K562 (cell line): ENCODE results near the gene ZBTB32. TPM values are rescaled to one million over a fixed set of nuclear protein-coding genes. Genes with fewer than 3 reads are reported as not detected.

Experiments
- FOXJ3 ChIP-seq: sonication (generic); formaldehyde crosslinking; IDR thresholded peaks from 2 replicates; pipeline ENCODE4 v1.4.0; 2020; ENCODE audit warnings: mild to moderate bottlenecking, missing genetic modification reagents
- FOXP4 ChIP-seq: sonication (generic); formaldehyde crosslinking; IDR thresholded peaks from 2 replicates; pipeline ENCODE4 v1.8.0; 2022; ENCODE audit warnings: mild to moderate bottlenecking, missing genetic modification reagents, borderline replicate concordance
- HCFC1 ChIP-seq: IDR thresholded peaks from 2 replicates; pipeline ENCODE4 v1.6.1; 2012; ENCODE audit warnings: low read depth, low read length, improper control_type of control experiment
- HMGXB4 ChIP-seq: sonication (generic); formaldehyde crosslinking; IDR thresholded peaks from 2 replicates; pipeline ENCODE4 v1.8.1; 2023; ENCODE audit warnings: mild to moderate bottlenecking, missing genetic modification reagents
- MCM3 ChIP-seq: fragments of 450-650 bp; IDR thresholded peaks from 2 replicates; pipeline ENCODE4 v1.6.1; 2016
- PBX2 ChIP-seq, 2 experiments: IDR thresholded peaks in 1 of 2; conservative IDR thresholded peaks in 1 of 2; 2 replicates each; pipeline ENCODE4 v1.6.1; 2016; ENCODE audit warnings: low read depth in 2 of 2, mild to moderate bottlenecking in 1 of 2, missing compliant biosample characterization in 1 of 2, missing genetic modification characterization in 1 of 2, moderate library complexity in 1 of 2
- RBM25 ChIP-seq: fragments of 200-400 bp; formaldehyde crosslinking; IDR thresholded peaks from 2 replicates; pipeline ENCODE4 v1.6.1; 2018; ENCODE audit warnings: low read length, low read depth, moderate library complexity; ENCODE audit not compliant: severe bottlenecking
- TRIM24 ChIP-seq, 2 experiments: fragments of 450-650 bp; IDR thresholded peaks; 2 replicates each; pipeline ENCODE4 v1.6.1; 2016
- ZFP30 ChIP-seq: fragments of 250-450 bp; sonication (Bioruptor Pico); IDR thresholded peaks from 2 replicates; pipeline ENCODE4 v1.8.0; 2022; ENCODE audit warnings: moderate library complexity, mild to moderate bottlenecking, inconsistent platforms, borderline replicate concordance
- ZNF212 ChIP-seq: fragments of 450-650 bp; formaldehyde crosslinking; IDR thresholded peaks from 2 replicates; pipeline ENCODE4 v1.4.0; 2020; ENCODE audit warnings: mild to moderate bottlenecking
- polyA plus RNA-seq, 8 experiments: library from polyadenylated mRNA; depleted of rRNA in 4 of 8; stranded (reverse) in 5 of 8; unstranded in 3 of 8; fragments of >200 nt; fragmentation: Nextera tagmentation in 2 of 8; fragmentation: Illumina TruSeq in 1 of 8; extraction: Ambion mirVana in 2 of 8; extraction: Trizol in 1 of 8; gene quantifications; 2 replicates each; pipeline versions ENCODE4 v1.2.1 to v1.2.3, GENCODE V29; 2011 to 2014; ENCODE audit warnings: inconsistent platforms in 1 of 8, missing spikeins in 1 of 8
- total RNA-seq, 7 experiments: library from RNA; depleted of rRNA in 6 of 7; stranded (reverse); fragments of >200 nt in 6 of 7; fragmentation: Illumina TruSeq in 2 of 7; extraction: Trizol in 2 of 7; gene quantifications; 2 replicates each; pipeline versions ENCODE4 v1.2.1 to v1.2.3, GENCODE V29; 2011 to 2021; ENCODE audit warnings: low replicate concordance in 1 of 7
- TF ChIP-seq, protein P1 (sequence below), 2 experiments: fragments of 450-650 bp; IDR thresholded peaks; 2 replicates each; pipeline ENCODE4 v1.6.1; 2016

Gene ZBTB32
- total and polyA plus RNA-seq, 9 of the 15 experiments (the other 6 are each of a cell fraction or from before 2014, with no cell fraction given): 0.20 TPM; not detected in 8

DNA sequence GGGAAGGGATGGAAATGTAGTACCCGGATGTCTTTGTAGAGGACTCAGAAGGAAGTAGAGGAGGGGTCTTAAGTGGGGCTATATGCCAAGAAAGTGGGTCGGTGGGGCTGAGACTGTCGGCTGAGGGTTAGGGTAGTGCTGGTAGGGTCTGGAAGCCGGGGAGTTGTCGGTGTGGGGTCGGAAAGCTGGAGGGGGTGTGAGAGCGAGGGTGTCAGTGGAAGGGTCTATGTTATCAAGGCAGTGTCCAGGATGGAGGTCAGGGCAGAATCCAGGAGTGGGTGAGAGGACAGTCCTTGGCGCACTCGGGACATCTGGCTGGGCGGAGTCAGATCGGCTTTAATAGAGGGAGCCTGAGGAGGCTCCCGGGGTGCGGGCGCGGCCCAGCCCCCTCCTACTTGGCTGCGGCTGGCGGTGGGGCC is 50.8 kb downstream of the ZBTB32 start (continued):
- TF ChIP-seq PBX2 (CRISPR knock-in tag; IDR thresholded peaks at IDR 0.05; ENCODE audit: low read depth) (no peak), PBX2 (tag; conservative IDR thresholded peaks at IDR 0.05; ENCODE audit: low read depth) (no peak), HMGXB4 (CRISPR knock-in tag) (no peak), FOXP4 (no peak), FOXJ3 (no peak), ZFP30 (CRISPR knock-in tag) (no peak), ZNF212 (CRISPR knock-in tag) (no peak), RBM25 (no peak), TRIM24 (IDR thresholded peaks at IDR 0.05) (no peak), MCM3 (no peak), HCFC1 (no peak)
- TF ChIP-seq, protein P1, sequence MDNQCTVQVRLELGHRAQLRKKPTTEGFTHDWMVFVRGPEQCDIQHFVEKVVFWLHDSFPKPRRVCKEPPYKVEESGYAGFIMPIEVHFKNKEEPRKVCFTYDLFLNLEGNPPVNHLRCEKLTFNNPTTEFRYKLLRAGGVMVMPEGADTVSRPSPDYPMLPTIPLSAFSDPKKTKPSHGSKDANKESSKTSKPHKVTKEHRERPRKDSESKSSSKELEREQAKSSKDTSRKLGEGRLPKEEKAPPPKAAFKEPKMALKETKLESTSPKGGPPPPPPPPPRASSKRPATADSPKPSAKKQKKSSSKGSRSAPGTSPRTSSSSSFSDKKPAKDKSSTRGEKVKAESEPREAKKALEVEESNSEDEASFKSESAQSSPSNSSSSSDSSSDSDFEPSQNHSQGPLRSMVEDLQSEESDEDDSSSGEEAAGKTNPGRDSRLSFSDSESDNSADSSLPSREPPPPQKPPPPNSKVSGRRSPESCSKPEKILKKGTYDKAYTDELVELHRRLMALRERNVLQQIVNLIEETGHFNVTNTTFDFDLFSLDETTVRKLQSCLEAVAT (IDR thresholded peaks at IDR 0.05): no peak
